IPS-NIHi11 (cell line): ENCODE results near the gene NMBR.
"Not testable (repeated sequence)": the region's sequence is repeated elsewhere in the genome, so short reads cannot be mapped to it uniquely, and the experiment has no call there.

Experiments used
- DNase-seq: peaks from one replicate; pipeline ENCODE4 v3.0.0; 2012; ENCODE audit warnings: mixed read lengths, low spot score

NMBR gene

DNA sequence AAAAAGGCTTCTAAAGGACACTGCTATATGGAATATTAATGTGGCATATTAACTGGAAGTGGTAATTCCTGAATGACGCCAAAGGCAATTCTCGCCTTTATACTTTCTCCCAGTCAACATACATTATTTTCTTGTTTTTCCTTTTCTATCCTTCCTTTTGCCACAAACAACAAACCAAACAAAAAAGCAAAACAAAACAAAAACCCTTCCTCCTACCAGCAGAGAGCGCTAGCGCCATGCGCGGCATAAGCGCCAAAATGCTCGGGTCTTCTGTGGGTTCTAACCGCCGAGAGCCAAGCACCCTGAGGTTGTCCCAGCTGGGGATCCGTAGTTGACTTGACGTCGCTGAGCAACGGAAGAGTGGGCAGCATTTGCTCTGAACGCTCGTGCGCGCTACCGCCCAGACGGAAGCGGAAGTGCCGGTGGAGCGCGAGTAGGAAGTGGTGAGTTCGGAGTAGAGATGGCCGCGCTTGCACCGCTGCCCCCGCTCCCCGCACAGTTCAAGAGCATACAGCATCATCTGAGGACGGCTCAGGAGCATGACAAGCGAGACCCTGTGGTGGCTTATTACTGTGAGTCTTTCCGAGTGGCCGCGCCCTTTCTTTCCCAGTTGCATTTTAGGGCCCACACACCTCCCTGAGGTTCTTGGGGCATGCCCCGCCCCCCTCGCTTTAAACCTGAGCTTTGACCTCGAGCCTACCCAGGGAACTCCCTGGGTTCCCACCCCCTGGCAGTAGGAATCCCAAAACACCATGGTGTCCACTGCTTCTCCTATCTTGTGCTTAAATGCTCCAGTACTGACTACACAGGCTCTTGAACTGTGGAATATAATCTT, at the start of gene NMBR, which contains the start of gene VTA1:
TSS of gene NMBR (minus strand) at position 295 of the 835 bp plus-strand sequence. CDS start 58,464 bp downstream, outside the sequence.
TSS of gene VTA1 (plus strand) at position 436 of the 835 bp plus-strand sequence. CDS start at position 461, 25 bp downstream.
- DNase-seq, result peak; percentile 92

DNA sequence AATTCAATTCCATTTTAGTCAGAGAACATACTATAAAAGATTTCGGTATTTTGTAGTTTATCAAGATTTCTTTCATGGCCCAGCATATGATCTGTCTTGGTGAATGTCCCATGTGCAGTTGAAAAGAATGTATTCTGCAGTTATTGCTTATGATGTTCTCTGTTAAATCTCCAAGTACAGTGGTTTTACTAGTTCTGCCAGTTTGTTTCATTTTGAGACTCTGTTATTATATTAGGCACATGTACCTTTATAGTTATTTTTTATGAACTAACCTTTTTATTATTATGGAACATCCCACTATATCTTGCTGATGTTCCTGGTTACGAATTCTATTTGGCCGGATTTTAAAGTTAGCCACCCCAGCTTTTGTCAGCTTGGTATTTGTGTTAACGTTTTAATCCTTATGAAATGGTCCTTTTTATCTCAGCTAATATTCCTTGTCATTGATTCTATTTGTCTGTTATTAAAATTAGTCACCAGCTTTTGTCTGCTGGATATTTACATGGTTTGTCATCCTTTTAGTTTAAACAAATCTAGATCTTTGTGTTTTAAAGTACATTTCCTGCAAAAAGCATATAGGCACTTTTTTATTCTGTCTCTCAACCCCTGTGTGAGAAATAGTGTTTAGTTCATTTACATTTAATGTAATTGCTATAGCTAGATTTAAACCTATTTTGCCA, 49.1 kb upstream of the NMBR start:
- DNase-seq, result no peak

DNA sequence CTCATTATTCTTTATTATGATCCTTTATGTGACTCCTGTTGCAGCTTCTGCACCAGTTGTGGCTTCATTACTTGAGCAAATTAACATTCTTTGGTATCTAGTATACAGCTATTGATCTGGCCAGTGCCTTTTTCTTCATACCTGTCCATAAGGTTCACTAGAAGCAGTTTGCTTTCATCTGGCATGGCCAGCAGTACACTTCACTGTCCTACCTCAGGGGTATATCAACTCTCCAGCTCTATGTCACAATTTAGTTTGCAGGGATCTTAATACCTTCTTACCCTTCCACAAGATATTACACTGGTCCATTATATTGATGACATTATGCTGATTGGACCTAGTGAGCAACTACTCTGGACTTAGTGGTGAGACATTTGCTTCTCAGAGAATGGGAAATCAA, 46.7 kb upstream of the NMBR start:
- DNase-seq, result no peak

DNA sequence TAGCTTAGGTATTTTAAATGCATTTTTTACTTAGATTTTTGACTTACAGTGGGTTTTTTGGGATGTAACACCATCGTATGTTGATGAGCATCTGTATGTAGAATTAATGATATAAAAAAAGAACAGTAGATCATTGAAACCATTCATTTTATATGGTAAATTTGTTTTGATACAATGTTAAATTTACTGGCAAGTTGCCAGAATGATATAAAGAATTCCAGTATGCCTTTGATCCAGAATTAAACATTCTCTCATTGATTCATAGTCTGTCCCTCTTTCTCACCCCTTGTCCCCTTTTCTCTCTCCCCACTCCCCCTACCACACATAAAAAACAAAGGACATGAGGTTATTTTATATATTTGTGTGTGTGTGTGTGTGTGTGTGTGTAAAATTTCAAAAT, 45.4 kb upstream of the NMBR start:
- DNase-seq, result no peak

GRCh38 chr6:142189057-142189456, 42.1 kb upstream of the NMBR start:
- no peak for DNase-seq

DNA sequence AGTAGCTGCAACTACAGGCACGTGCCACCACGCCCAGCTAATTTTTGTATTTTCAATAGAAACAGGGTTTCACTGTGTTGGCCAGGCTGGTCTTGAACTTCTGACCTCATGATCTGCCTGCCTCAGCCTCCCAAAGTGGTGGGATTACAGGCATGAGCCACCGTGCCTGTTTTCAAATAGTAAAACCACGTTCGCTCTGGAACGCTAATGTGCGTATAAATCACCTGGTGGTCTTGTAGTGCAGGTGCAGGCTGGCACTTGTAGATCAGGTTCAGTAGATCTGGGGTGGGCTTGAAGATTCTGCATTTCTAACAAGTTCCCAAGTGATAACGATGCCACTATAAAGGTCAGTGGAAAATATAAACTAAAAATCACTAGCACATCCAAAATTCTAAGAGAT, 41.4 kb upstream of the NMBR start:
- DNase-seq, result peak; percentile 15

GRCh38 chr6:142187209-142187608, 40.3 kb upstream of the NMBR start:
- DNase-seq, result peak; percentile 14

DNA sequence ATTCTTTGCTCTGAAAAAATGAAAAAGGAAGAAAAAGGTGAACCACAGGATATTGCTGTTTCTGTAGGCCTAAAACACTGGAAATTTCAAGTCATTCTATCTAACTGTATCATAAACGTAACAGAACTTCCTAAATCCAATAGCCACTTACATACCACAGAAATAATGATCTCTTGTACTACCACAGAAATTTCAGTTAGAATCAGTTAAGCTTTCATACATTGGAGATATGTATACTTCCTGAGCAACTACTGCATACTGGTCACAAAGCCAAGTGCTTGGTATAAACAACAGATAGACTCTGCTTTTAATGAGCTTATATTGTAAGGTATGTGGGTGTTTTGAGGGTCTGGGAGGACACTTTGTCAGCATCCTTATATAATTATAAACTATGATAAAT, 38.7 kb upstream of the NMBR start:
- DNase-seq, result no peak

DNA sequence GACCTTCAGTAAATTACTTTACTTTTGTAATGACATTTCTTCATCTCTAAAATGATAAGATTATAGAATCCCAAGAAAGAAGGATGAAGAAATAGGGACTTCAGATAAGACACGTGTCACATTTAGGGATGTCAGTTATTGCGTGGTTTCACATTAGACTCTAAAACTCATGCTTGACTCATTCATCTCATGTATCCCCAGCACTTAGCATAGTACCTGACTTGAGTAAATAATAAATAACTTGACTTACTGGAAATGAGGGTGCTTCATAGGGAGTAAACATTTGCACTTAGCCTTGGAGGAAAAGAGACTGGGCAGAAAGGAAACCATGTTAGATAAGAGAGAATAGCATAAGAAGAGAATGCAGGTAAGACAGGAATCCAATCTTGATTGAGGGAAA, 37.4 kb upstream of the NMBR start:
- DNase-seq, result no peak

GRCh38 chr6:142183351-142183750, 36.4 kb upstream of the NMBR start:
- no peak for DNase-seq

DNA sequence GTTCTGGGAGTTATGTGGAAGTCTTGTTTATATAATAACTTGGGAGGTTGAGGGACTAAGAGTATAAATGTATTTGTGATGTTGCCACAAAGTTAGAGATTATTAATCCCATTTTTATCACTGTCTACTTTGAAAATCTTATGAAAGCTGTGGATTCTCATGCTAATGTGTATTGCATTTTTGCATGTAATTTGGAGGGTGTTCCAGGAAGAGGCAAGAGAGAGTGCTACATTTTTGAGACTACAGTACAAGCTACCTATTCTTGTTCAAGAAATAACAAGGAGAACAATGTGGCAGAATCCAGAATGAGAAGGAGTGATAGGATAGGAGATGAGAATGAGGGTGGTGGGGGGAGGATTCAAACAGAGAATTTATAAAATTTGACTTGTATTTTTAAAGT, 35.1 kb upstream of the NMBR start:
- DNase-seq, result no peak

- DNase-seq, result no peak
Observed at GRCh38 chr6:142178129-142178528, 31.2 kb upstream of the NMBR start.

- DNase-seq, result no peak
Observed at GRCh38 chr6:142174703-142175102, 27.8 kb upstream of the NMBR start.

- no peak for DNase-seq
Observed at GRCh38 chr6:142173980-142174379, 27.1 kb upstream of the NMBR start.

GRCh38 chr6:142172758-142173157, 25.8 kb upstream of the NMBR start:
- DNase-seq, result no peak

DNA sequence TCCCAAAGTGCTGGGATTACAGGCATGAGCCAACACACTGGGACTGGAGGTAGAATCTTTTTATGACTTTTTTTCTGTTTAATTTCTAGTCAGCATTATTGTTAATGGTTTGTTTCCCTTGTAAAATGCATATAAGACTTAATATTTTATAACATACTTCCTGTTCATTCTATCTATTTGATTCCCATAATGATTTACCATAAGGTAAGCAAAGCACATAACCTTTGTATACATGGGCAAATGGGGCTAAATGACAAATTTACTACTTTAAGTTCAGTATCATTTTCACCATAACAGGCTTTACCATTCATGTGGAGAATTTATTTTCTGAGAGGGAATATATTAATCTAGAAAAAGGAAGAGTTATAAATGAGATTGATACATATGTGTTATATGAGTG, 24.4 kb upstream of the NMBR start:
- no peak for DNase-seq

DNA sequence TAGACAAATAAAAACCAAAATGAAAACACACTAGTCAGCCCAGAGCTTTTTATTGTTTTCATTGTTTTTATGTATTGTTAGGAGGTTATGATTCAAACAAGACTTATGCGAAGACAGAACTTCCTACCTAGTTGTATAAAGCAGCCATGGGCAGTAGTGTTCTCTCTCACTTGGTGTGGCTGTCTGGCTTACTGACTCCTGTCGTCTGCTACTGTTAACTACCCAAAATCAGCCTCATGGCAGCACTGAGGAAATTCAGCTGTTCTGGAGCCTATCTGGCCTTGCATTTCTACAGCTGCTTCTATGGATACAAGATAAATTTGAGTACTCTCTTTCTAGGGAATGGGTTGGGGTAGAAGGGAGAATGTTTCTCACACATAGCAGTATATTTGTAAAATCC, 20.6 kb upstream of the NMBR start:
- no peak for DNase-seq

- DNase-seq, result no peak
Observed at GRCh38 chr6:142167071-142167470, 20.1 kb upstream of the NMBR start.

- DNase-seq, result no peak
Observed at GRCh38 chr6:142165227-142165626, 18.3 kb upstream of the NMBR start.

GRCh38 chr6:142162780-142163179, 15.9 kb upstream of the NMBR start:
- no peak for DNase-seq

- DNase-seq, result not testable (repeated sequence)
Observed at GRCh38 chr6:142156758-142157068, 9.8 kb upstream of the NMBR start.

- peak; percentile 28 for DNase-seq
Observed at GRCh38 chr6:142155895-142156757, 9.2 kb upstream of the NMBR start.

GRCh38 chr6:142155091-142155490, 8.2 kb upstream of the NMBR start:
- no peak for DNase-seq
